ENCODE results near the gene TBC1D1.

DNA sequence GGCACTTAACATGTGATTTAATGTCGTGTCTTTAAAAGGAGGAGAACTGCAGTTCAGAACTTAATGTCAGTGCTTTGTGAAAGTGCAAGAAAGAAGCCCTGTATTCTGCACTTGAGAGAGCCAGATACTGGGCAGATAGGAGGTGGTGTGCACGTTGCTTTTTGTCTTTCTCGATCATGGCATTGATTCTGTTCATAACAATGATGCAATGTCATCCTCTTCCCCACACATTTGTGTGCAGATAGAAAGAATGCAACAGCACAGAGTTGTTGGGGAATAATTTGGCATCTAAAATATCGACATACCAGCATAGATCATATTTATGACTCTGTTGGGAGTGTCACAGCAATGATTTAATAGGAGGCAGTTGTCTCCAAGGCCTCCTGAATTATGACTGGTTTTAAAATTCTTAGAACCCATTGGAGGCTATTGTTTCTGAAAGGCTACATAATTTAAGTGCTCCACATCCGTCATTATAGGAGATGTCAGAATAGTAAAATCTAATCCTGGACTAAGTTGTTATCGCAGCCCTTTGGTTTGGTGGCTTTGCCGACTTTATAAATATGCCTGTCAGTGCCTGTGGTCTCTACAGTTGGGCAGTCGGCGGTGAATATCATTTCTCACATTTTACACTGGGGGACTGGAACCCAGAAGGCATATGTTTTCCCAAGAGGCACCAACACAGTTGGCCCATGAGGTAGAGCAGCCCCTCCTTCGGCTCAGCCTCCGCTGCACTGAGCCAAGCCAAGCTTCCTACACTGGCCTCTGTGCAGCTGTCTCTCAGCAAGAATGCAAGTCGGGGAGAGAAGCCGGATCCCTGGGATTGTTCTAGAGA, 194.2 kb downstream of the TBC1D1 start:
- no peak for TF ChIP-seq CTCF (IDR thresholded peaks at IDR 0.05; ENCODE audit: insufficient read depth, low read depth, low read length)
- no peak for TF ChIP-seq EZH2 (IDR thresholded peaks at IDR 0.05; ENCODE audit: insufficient read depth, low read length)

Measured in astrocyte (in vitro differentiated cells and primary cell).